ENCODE measurements around the gene NUDT12. TPM values are rescaled to one million over a fixed set of nuclear protein-coding genes. Genes with fewer than 3 reads are reported as not detected.

Gene NUDT12
- total and polyA plus RNA-seq, 2 of the 13 experiments (the other 11 are each of a cell fraction or from before 2014, with no cell fraction given) = 2.3 to 5.4 TPM

GRCh38 chr5:103542441-103542840 is 20.1 kb downstream of the NUDT12 start:
- no peaks in the 10 kb centered on the region for H3K9me3 ChIP-seq (ENCODE audit: low read length)
- no peak for DNase-seq (ENCODE audit: low spot score)
- H3K4me2 ChIP-seq (ENCODE audit: low read depth, low read length) = no peak overlapping the region
- no peaks in the 10 kb centered on the region for H3K36me3 ChIP-seq (replicated peaks in 1 of 2; ENCODE audit: control insufficient read depth in 1 of 2, insufficient read depth in 2 of 2, low read length in 2 of 2)
- ChIA-PET CTCF (ENCODE audit: low intra/inter-chr PET ratio, low total read pairs) (no interaction called here), POLR2A (no interaction called here)
- intact Hi-C loops (cut with micrococcal nuclease; ENCODE audit: unreplicated experiment) = no loop called here
- H3K4me1 ChIP-seq (ENCODE audit: insufficient read depth, low read length) = no peaks in the 10 kb centered on the region
- FAIRE-seq = no peak
- H4K20me1 ChIP-seq (ENCODE audit: insufficient read depth, low read length) = no peaks in the 10 kb centered on the region
- BruUV-seq (replicated peaks) = no TSS peak
- no peaks in the 10 kb centered on the region for H3K27me3 ChIP-seq (ENCODE audit: control insufficient read depth in 1 of 2, insufficient read depth in 2 of 2, low read length in 2 of 2)
- no peaks in the 10 kb centered on the region for H3K79me2 ChIP-seq (ENCODE audit: insufficient read depth, low read length)
- no peak overlapping the region for H3K27ac ChIP-seq (ENCODE audit: extremely low read length, insufficient read depth, low read length)
- H3K9ac ChIP-seq (ENCODE audit: insufficient read depth, low read depth, low read length) = no peak overlapping the region
- H2AFZ ChIP-seq (ENCODE audit: low read length) = no peak overlapping the region
- in situ Hi-C loops (cut with HindIII; ENCODE audit: extremely low pct_ligation_motif_present, low pct_unique_long_range_greater_than_20kb) = no loop called here
- ATAC-seq = no peak
- no peak overlapping the region for H3K4me3 ChIP-seq (replicated peaks in 1 of 3; ENCODE audit: insufficient read depth in 1 of 3, low read depth in 2 of 3, low read length in 3 of 3)
- TF ChIP-seq DMTF1 (CRISPR knock-in tag; IDR thresholded peaks at IDR 0.05) = no peak
- no peak for TF ChIP-seq HMGXB4 (CRISPR knock-in tag; IDR thresholded peaks at IDR 0.05; ENCODE audit: borderline replicate concordance in 1 of 2, low read depth in 1 of 2)
- no peak for TF ChIP-seq ZBTB33 (CRISPR knock-in tag; IDR thresholded peaks at IDR 0.05)
- no peak for TF ChIP-seq ZNF121 (CRISPR knock-in tag; IDR thresholded peaks at IDR 0.05)
- TF ChIP-seq RNF219 (CRISPR knock-in tag; IDR thresholded peaks at IDR 0.05) = no peak
- TF ChIP-seq TERF1 (CRISPR knock-in tag; IDR thresholded peaks at IDR 0.05) = no peak
- no peak for TF ChIP-seq HMGXB3 (CRISPR knock-in tag; IDR thresholded peaks at IDR 0.05; ENCODE audit: borderline replicate concordance)
- TF ChIP-seq ZNF776 (CRISPR knock-in tag; IDR thresholded peaks at IDR 0.05) = no peak
- TF ChIP-seq MIXL1 (CRISPR knock-in tag; IDR thresholded peaks at IDR 0.05) = no peak
